Measurements from ENCODE around the gene HNF4A. TPM values are rescaled to one million over a fixed set of nuclear protein-coding genes. Genes with fewer than 3 reads are reported as not detected.

Gene HNF4A
- total RNA-seq, 4 donors from 2014 or later: under 0.01 to 0.26 TPM; not detected in 2

- H3K27ac ChIP-seq: no peak overlapping the region
- no peak overlapping the region for H3K4me3 ChIP-seq
- no peaks in the 10 kb centered on the region for H3K27me3 ChIP-seq
- TF ChIP-seq POLR2A (IDR thresholded peaks at IDR 0.05) (no peak), CTCF (IDR thresholded peaks at IDR 0.05) (no peak)
- H3K9me3 ChIP-seq: no peaks in the 10 kb centered on the region
- intact Hi-C loops (cut with DNase I; ENCODE audit: low total_unique reads): no loop called here
- no peaks in the 10 kb centered on the region for H3K36me3 ChIP-seq
- no peaks in the 10 kb centered on the region for H3K4me1 ChIP-seq
- no peak for DNase-seq
Measured at GRCh38 chr20:44336086-44336485, 19.4 kb upstream of the HNF4A start.

GRCh38 chr20:44336725-44337380 is 18.6 kb upstream of the HNF4A start, which contains the start of gene R3HDML:
TSS of gene R3HDML (plus strand) at chr20:44337043. CDS start at chr20:44337158, 115 bp downstream.
- DNase-seq: no peak
- H3K27me3 ChIP-seq: no peaks in the 10 kb centered on the region
- no peak for TF ChIP-seq POLR2A (IDR thresholded peaks at IDR 0.05)
- TF ChIP-seq CTCF (IDR thresholded peaks at IDR 0.05): no peak
- H3K4me3 ChIP-seq: no peak within 1 kb of the TSS
- H3K9me3 ChIP-seq: no peaks in the 10 kb centered on the region
- no peaks in the 10 kb centered on the region for H3K36me3 ChIP-seq
- intact Hi-C loops (cut with DNase I; ENCODE audit: low total_unique reads): no loop called here
- H3K4me1 ChIP-seq: no peaks in the 10 kb centered on the region
- no peak within 1 kb of the TSS for H3K27ac ChIP-seq

- Histone ChIP-seq H3K4me3 (no peak overlapping the region), H3K27ac (no peak overlapping the region), H3K4me1 (no peaks in the 10 kb centered on the region), H3K27me3 (no peaks in the 10 kb centered on the region), H3K9me3 (no peaks in the 10 kb centered on the region), H3K36me3 (no peaks in the 10 kb centered on the region)
- intact Hi-C loops (cut with DNase I; ENCODE audit: low total_unique reads): no loop called here
- DNase-seq: peak in 1 of 2 donors; percentile 45
- TF ChIP-seq POLR2A (IDR thresholded peaks at IDR 0.05) (no peak), CTCF (IDR thresholded peaks at IDR 0.05) (no peak)
Measured at GRCh38 chr20:44342248-44342647, 13.3 kb upstream of the HNF4A start.

GRCh38 chr20:44343162-44343675 is 12.3 kb upstream of the HNF4A start:
- Histone ChIP-seq H3K27me3 (no peaks in the 10 kb centered on the region), H3K4me1 (no peaks in the 10 kb centered on the region), H3K27ac (no peak overlapping the region), H3K36me3 (no peaks in the 10 kb centered on the region), H3K4me3 (no peak overlapping the region), H3K9me3 (no peaks in the 10 kb centered on the region)
- intact Hi-C loops (cut with DNase I; ENCODE audit: low total_unique reads): no loop called here
- no peak for DNase-seq
- TF ChIP-seq CTCF (IDR thresholded peaks at IDR 0.05): no peak
- no peak for TF ChIP-seq POLR2A (IDR thresholded peaks at IDR 0.05)

GRCh38 chr20:44344723-44345122 is 10.8 kb upstream of the HNF4A start:
- no peak for TF ChIP-seq POLR2A (IDR thresholded peaks at IDR 0.05)
- no peak for TF ChIP-seq CTCF (IDR thresholded peaks at IDR 0.05)
- H3K4me3 ChIP-seq: no peak overlapping the region
- no peaks in the 10 kb centered on the region for H3K4me1 ChIP-seq
- H3K27me3 ChIP-seq: no peaks in the 10 kb centered on the region
- no peaks in the 10 kb centered on the region for H3K9me3 ChIP-seq
- DNase-seq: no peak
- no peaks in the 10 kb centered on the region for H3K36me3 ChIP-seq
- intact Hi-C loops (cut with DNase I; ENCODE audit: low total_unique reads): no loop called here
- no peak overlapping the region for H3K27ac ChIP-seq

Measured in uterus (tissue), 4 donors.